ENCODE data around the gene CD83. TPM values are rescaled to one million over a fixed set of nuclear protein-coding genes. Genes with fewer than 3 reads are reported as not detected.
A peak's percentile ranks its signal among the peaks of the same experiment; 100 is the strongest.

CD83 gene
- total and polyA plus RNA-seq, 2 experiments from 2014 or later: 6.2 to 6.6 TPM

- H2AFZ ChIP-seq: no peak overlapping the region
- H3K79me2 ChIP-seq: no peaks in the 10 kb centered on the region
- H4K20me1 ChIP-seq (ENCODE audit: insufficient read depth, poor library complexity, severe bottlenecking): no peaks in the 10 kb centered on the region
- TF ChIP-seq EZH2 (IDR thresholded peaks at IDR 0.05; ENCODE audit: borderline replicate concordance) (no peak), EZH2phosphoT487 (IDR thresholded peaks at IDR 0.05; ENCODE audit: low read depth, severe bottlenecking, unreplicated experiment) (no peak), CTCF (IDR thresholded peaks at IDR 0.05; ENCODE audit: poor library complexity) (no peak)
- H3K4me1 ChIP-seq (ENCODE audit: insufficient read depth): peaks cover 9% of the 10 kb centered on the region
- H3K27me3 ChIP-seq: no peaks in the 10 kb centered on the region
- DNase-seq (ENCODE audit: low spot score): no peak
- no peaks in the 10 kb centered on the region for H3K9me3 ChIP-seq (ENCODE audit: low read depth)
- H3K9me2 ChIP-seq (replicated peaks; ENCODE audit: insufficient read depth): no peaks in the 10 kb centered on the region
- 62% methylated on average over 4 of the region's 4 CpGs for WGBS (ENCODE audit: low lambda C conversion rate, missing lambda C conversion rate)
- no peak overlapping the region for H3K4me3 ChIP-seq
- no peak overlapping the region for H3K27ac ChIP-seq
- no peaks in the 10 kb centered on the region for H3K36me3 ChIP-seq (replicated peaks; ENCODE audit: insufficient read depth, low read depth)
- no peak overlapping the region for H3K4me2 ChIP-seq
Observed at GRCh38 chr6:14128746-14129145, 11.2 kb downstream of the CD83 start.

- DNase-seq (ENCODE audit: low spot score): peak; percentile 84
- Histone ChIP-seq H4K20me1 (ENCODE audit: insufficient read depth, poor library complexity, severe bottlenecking) (no peaks in the 10 kb centered on the region), H3K27ac (no peak overlapping the region), H3K36me3 (replicated peaks; ENCODE audit: insufficient read depth, low read depth) (no peaks in the 10 kb centered on the region), H2AFZ (no peak overlapping the region), H3K4me3 (no peak overlapping the region), H3K4me1 (ENCODE audit: insufficient read depth) (peaks cover 9% of the 10 kb centered on the region), H3K4me2 (no peak overlapping the region), H3K27me3 (no peaks in the 10 kb centered on the region), H3K9me2 (replicated peaks; ENCODE audit: insufficient read depth) (no peaks in the 10 kb centered on the region), H3K79me2 (no peaks in the 10 kb centered on the region), H3K9me3 (ENCODE audit: low read depth) (no peaks in the 10 kb centered on the region)
- 19% methylated on average over 7 of the region's 7 CpGs for WGBS (ENCODE audit: low lambda C conversion rate, missing lambda C conversion rate)
- TF ChIP-seq EZH2phosphoT487 (IDR thresholded peaks at IDR 0.05; ENCODE audit: low read depth, severe bottlenecking, unreplicated experiment): no peak
- peak; percentile 83 for TF ChIP-seq CTCF (IDR thresholded peaks at IDR 0.05; ENCODE audit: poor library complexity)
- no peak for TF ChIP-seq EZH2 (IDR thresholded peaks at IDR 0.05; ENCODE audit: borderline replicate concordance)
Observed at GRCh38 chr6:14129575-14129974, 12.0 kb downstream of the CD83 start.

GRCh38 chr6:14130435-14131075 is 13.0 kb downstream of the CD83 start:
- TF ChIP-seq EZH2 (IDR thresholded peaks at IDR 0.05; ENCODE audit: borderline replicate concordance): no peak
- WGBS (ENCODE audit: low lambda C conversion rate, missing lambda C conversion rate): 90% methylated on average over 15 of the region's 15 CpGs
- Histone ChIP-seq H3K27me3 (no peaks in the 10 kb centered on the region), H3K36me3 (replicated peaks; ENCODE audit: insufficient read depth, low read depth) (no peaks in the 10 kb centered on the region), H3K4me1 (ENCODE audit: insufficient read depth) (peaks cover 9% of the 10 kb centered on the region), H2AFZ (no peak overlapping the region), H3K4me3 (no peak overlapping the region), H4K20me1 (ENCODE audit: insufficient read depth, poor library complexity, severe bottlenecking) (no peaks in the 10 kb centered on the region), H3K4me2 (no peak overlapping the region), H3K79me2 (no peaks in the 10 kb centered on the region), H3K27ac (no peak overlapping the region), H3K9me2 (replicated peaks; ENCODE audit: insufficient read depth) (no peaks in the 10 kb centered on the region), H3K9me3 (ENCODE audit: low read depth) (no peaks in the 10 kb centered on the region)
- DNase-seq (ENCODE audit: low spot score): no peak

GRCh38 chr6:14131579-14131978 is 14.0 kb downstream of the CD83 start:
- Histone ChIP-seq H3K9me2 (replicated peaks; ENCODE audit: insufficient read depth) (no peaks in the 10 kb centered on the region), H3K4me2 (no peak overlapping the region), H4K20me1 (ENCODE audit: insufficient read depth, poor library complexity, severe bottlenecking) (no peaks in the 10 kb centered on the region), H3K36me3 (replicated peaks; ENCODE audit: insufficient read depth, low read depth) (no peaks in the 10 kb centered on the region), H3K4me3 (no peak overlapping the region), H3K27me3 (no peaks in the 10 kb centered on the region), H3K4me1 (ENCODE audit: insufficient read depth) (peaks cover 9% of the 10 kb centered on the region), H2AFZ (no peak overlapping the region), H3K9me3 (ENCODE audit: low read depth) (no peaks in the 10 kb centered on the region), H3K79me2 (no peaks in the 10 kb centered on the region), H3K27ac (peak overlapping the region; percentile 19)
- 94% methylated on average over 7 of the region's 7 CpGs for WGBS (ENCODE audit: low lambda C conversion rate, missing lambda C conversion rate)
- no peak for DNase-seq (ENCODE audit: low spot score)
- TF ChIP-seq EZH2 (IDR thresholded peaks at IDR 0.05; ENCODE audit: borderline replicate concordance) (no peak), EZH2phosphoT487 (IDR thresholded peaks at IDR 0.05; ENCODE audit: low read depth, severe bottlenecking, unreplicated experiment) (no peak)

All from hepatocyte (in vitro differentiated cells).